ENCODE results near the gene PLET1. TPM values are rescaled to one million over a fixed set of nuclear protein-coding genes. Genes with fewer than 3 reads are reported as not detected.

PLET1 gene
- total RNA-seq, 3 donors from 2014 or later (not counting 1 experiment from before 2014, with no cell fraction given), result not detected

GRCh38 chr11:112255067-112255720 lies 5.5 kb downstream of the PLET1 start:
- Mint-ChIP-seq H3K9me3 (no peaks in the 10 kb centered on the region), H3K4me3 (no peak overlapping the region), H3K36me3 (no peaks in the 10 kb centered on the region), H3K27ac (no peak overlapping the region), H3K27me3 (ENCODE audit: low read depth in 2 of 2) (no peaks in the 10 kb centered on the region), H3K4me1 (no peaks in the 10 kb centered on the region)
- no peaks in the 10 kb centered on the region for H3K4me1 ChIP-seq (ENCODE audit: control insufficient read depth, insufficient read depth, low read length)
- no peaks in the 10 kb centered on the region for H3K27me3 ChIP-seq (ENCODE audit: control insufficient read depth, insufficient read depth, low read length)
- intact Hi-C loops (cut with micrococcal nuclease), result no loop called here
- no peaks in the 10 kb centered on the region for H3K36me3 ChIP-seq (ENCODE audit: control insufficient read depth, insufficient read depth, low read length)
- no peak overlapping the region for H3K4me3 ChIP-seq (ENCODE audit: low read length)
- DNase-seq (no peak), ATAC-seq (peak in 1 of 3 donors; percentile 17)
- TF ChIP-seq CTCF (IDR thresholded peaks at IDR 0.05), result no peak
- no peaks in the 10 kb centered on the region for H3K9me3 ChIP-seq (ENCODE audit: control insufficient read depth, insufficient read depth, low read length)
- H3K27ac ChIP-seq (ENCODE audit: low read length), result no peak overlapping the region
- WGBS (ENCODE audit: insufficient coverage), result 43% methylated on average over 15 of the region's 15 CpGs

- Histone ChIP-seq H3K27me3 (ENCODE audit: control insufficient read depth, insufficient read depth, low read length) (no peaks in the 10 kb centered on the region), H3K9me3 (ENCODE audit: control insufficient read depth, insufficient read depth, low read length) (no peaks in the 10 kb centered on the region), H3K27ac (ENCODE audit: low read length) (no peak overlapping the region), H3K4me3 (ENCODE audit: low read length) (no peak overlapping the region), H3K4me1 (ENCODE audit: control insufficient read depth, insufficient read depth, low read length) (no peaks in the 10 kb centered on the region), H3K36me3 (ENCODE audit: control insufficient read depth, insufficient read depth, low read length) (no peaks in the 10 kb centered on the region)
- Mint-ChIP-seq H3K9me3 (no peaks in the 10 kb centered on the region), H3K4me1 (no peaks in the 10 kb centered on the region), H3K4me3 (no peak overlapping the region), H3K36me3 (no peaks in the 10 kb centered on the region), H3K27ac (no peak overlapping the region), H3K27me3 (ENCODE audit: low read depth in 2 of 2) (no peaks in the 10 kb centered on the region)
- no peak for DNase-seq
- TF ChIP-seq CTCF (IDR thresholded peaks at IDR 0.05), result no peak
- intact Hi-C loops (cut with micrococcal nuclease), result no loop called here
- no peak for ATAC-seq
- WGBS (ENCODE audit: insufficient coverage), result 100% methylated on average over 3 of the region's 3 CpGs
Observed at GRCh38 chr11:112253605-112254242, 6.9 kb downstream of the PLET1 start.

- Mint-ChIP-seq H3K4me3 (no peak overlapping the region), H3K4me1 (no peaks in the 10 kb centered on the region), H3K27ac (no peak overlapping the region), H3K27me3 (ENCODE audit: low read depth in 2 of 2) (peaks cover 0 to 3% of the 10 kb centered on the region in 2 donors), H3K9me3 (no peaks in the 10 kb centered on the region), H3K36me3 (peaks cover 4% of the 10 kb centered on the region)
- Histone ChIP-seq H3K36me3 (ENCODE audit: control insufficient read depth, insufficient read depth, low read length) (no peaks in the 10 kb centered on the region), H3K4me3 (ENCODE audit: low read length) (no peak overlapping the region), H3K27ac (ENCODE audit: low read length) (no peak overlapping the region), H3K27me3 (ENCODE audit: control insufficient read depth, insufficient read depth, low read length) (no peaks in the 10 kb centered on the region), H3K4me1 (ENCODE audit: control insufficient read depth, insufficient read depth, low read length) (no peaks in the 10 kb centered on the region), H3K9me3 (ENCODE audit: control insufficient read depth, insufficient read depth, low read length) (no peaks in the 10 kb centered on the region)
- no peak for DNase-seq
- ATAC-seq, result no peak
- intact Hi-C loops (cut with micrococcal nuclease), result no loop called here
- TF ChIP-seq CTCF (IDR thresholded peaks at IDR 0.05), result no peak
- WGBS (ENCODE audit: insufficient coverage), result 90% methylated on average over 7 of the region's 8 CpGs
Observed at GRCh38 chr11:112249871-112250610, 10.6 kb downstream of the PLET1 start.
